K562 (cell line): ENCODE results near the gene EPN2. TPM values are rescaled to one million over a fixed set of nuclear protein-coding genes. Genes with fewer than 3 reads are reported as not detected.

ENCODE experiments used
- NFIX ChIP-seq: fragments of 250-450 bp; sonication (Bioruptor Pico); IDR thresholded peaks from 2 replicates; pipeline ENCODE4 v1.4.0; 2020; ENCODE audit warnings: low read depth, mild to moderate bottlenecking, moderate library complexity
- NR2C2 ChIP-seq, 2 experiments: fragments of 200-800 bp in 1 of 2; sonication (Bioruptor generic) in 1 of 2; sonication (generic) in 1 of 2; formaldehyde crosslinking in 1 of 2; IDR thresholded peaks; 2 replicates each; pipeline versions ENCODE4 v1.6.1 to v1.8.0; 2016 to 2022; ENCODE audit warnings: mild to moderate bottlenecking in 1 of 2, missing compliant biosample characterization in 1 of 2, missing genetic modification characterization in 1 of 2, missing genetic modification reagents in 1 of 2
- VEZF1 ChIP-seq: fragments of 200-800 bp; sonication (Bioruptor generic); IDR thresholded peaks from 2 replicates; pipeline ENCODE4 v1.6.1; 2017; ENCODE audit warnings: missing genetic modification characterization, missing compliant biosample characterization
- ZFX ChIP-seq: sonication (generic); formaldehyde crosslinking; IDR thresholded peaks from 2 replicates; pipeline ENCODE4 v1.8.0; 2022; ENCODE audit warnings: mild to moderate bottlenecking, missing genetic modification reagents, moderate library complexity
- ZNF143 ChIP-seq: sonication (generic); formaldehyde crosslinking; IDR thresholded peaks from 2 replicates; pipeline ENCODE4 v1.9.0; 2022; ENCODE audit warnings: mild to moderate bottlenecking, missing genetic modification reagents
- ZNF407 ChIP-seq: fragments of 450-650 bp; IDR thresholded peaks from 2 replicates; pipeline ENCODE4 v1.6.1; 2016; ENCODE audit warnings: low read depth
- polyA plus RNA-seq, 8 experiments: library from polyadenylated mRNA; depleted of rRNA in 4 of 8; stranded (reverse) in 5 of 8; unstranded in 3 of 8; fragments of >200 nt; fragmentation: Nextera tagmentation in 2 of 8; fragmentation: Illumina TruSeq in 1 of 8; extraction: Ambion mirVana in 2 of 8; extraction: Trizol in 1 of 8; gene quantifications; 2 replicates each; pipeline versions ENCODE4 v1.2.1 to v1.2.3, GENCODE V29; 2011 to 2014; ENCODE audit warnings: inconsistent platforms in 1 of 8, missing spikeins in 1 of 8
- total RNA-seq, 7 experiments: library from RNA; depleted of rRNA in 6 of 7; stranded (reverse); fragments of >200 nt in 6 of 7; fragmentation: Illumina TruSeq in 2 of 7; extraction: Trizol in 2 of 7; gene quantifications; 2 replicates each; pipeline versions ENCODE4 v1.2.1 to v1.2.3, GENCODE V29; 2011 to 2021; ENCODE audit warnings: low replicate concordance in 1 of 7
- TF ChIP-seq, protein P1 (sequence below): sonication (generic); formaldehyde crosslinking; IDR thresholded peaks from 2 replicates; pipeline ENCODE4 v1.8.1; 2023; ENCODE audit warnings: mild to moderate bottlenecking, missing genetic modification reagents
- TF ChIP-seq, protein P2 (sequence below): sonication (generic); formaldehyde crosslinking; IDR thresholded peaks from 2 replicates; pipeline ENCODE4 v1.8.0; 2022; ENCODE audit warnings: mild to moderate bottlenecking, missing genetic modification reagents

EPN2 gene
- total and polyA plus RNA-seq, 9 of the 15 experiments (the other 6 are each of a cell fraction or from before 2014, with no cell fraction given), result 1.0 to 12.9 (median 8.9) TPM

DNA sequence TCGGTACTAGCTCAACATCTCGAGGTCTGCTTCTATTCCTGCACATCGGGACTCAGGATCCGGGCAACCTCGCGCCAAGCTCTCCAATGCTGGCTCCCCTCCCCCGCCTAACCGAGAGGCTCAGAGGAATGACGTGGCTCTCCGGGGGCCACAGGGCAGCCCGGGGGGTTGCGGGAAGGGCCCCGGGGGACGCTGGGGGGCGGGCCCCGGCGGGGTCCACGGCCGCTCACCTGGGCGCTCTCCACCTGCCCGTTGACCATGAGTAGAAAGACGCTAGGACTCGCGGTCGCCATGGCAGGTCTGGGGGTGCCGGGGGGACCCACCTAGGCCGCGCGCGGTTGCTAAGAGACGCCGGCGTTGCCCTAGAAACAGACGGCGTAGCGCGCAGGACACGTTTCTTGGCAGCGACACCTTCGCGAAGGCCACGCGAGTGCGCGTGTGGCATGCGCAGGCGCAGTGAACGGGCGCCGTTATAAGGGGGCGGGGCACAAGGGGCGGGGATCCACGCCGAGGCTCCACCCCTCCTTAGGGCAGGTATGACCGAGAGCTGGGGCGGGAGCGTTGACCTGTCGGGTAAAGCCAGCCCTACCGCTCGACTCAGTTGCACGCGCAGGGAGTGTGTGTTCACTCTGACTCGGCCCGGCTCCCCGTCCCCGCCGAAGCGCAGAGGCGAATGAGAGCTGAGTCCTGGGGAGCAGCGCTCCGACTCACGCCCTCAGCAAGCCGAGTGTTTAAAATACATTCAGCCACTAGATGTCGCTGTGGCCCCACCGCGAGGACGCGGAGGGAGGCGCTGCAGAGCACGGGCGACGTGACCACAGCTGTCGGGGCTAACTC is 125.3 kb downstream of the EPN2 start, which contains the start of gene B9D1 (continued):
- TF ChIP-seq ZNF407 (peak; percentile 92), VEZF1 (peak; percentile 75), ZNF143 (CRISPR knock-in tag) (no peak), NFIX (CRISPR knock-in tag) (no peak), ZFX (CRISPR knock-in tag) (peak; percentile 57), NR2C2 (CRISPR knock-in tag; IDR thresholded peaks at IDR 0.05) (no peak), NR2C2 (tag; IDR thresholded peaks at IDR 0.05) (peak; percentile 51; the same call in 1 of the 2 replicates)
- TF ChIP-seq, protein P1, sequence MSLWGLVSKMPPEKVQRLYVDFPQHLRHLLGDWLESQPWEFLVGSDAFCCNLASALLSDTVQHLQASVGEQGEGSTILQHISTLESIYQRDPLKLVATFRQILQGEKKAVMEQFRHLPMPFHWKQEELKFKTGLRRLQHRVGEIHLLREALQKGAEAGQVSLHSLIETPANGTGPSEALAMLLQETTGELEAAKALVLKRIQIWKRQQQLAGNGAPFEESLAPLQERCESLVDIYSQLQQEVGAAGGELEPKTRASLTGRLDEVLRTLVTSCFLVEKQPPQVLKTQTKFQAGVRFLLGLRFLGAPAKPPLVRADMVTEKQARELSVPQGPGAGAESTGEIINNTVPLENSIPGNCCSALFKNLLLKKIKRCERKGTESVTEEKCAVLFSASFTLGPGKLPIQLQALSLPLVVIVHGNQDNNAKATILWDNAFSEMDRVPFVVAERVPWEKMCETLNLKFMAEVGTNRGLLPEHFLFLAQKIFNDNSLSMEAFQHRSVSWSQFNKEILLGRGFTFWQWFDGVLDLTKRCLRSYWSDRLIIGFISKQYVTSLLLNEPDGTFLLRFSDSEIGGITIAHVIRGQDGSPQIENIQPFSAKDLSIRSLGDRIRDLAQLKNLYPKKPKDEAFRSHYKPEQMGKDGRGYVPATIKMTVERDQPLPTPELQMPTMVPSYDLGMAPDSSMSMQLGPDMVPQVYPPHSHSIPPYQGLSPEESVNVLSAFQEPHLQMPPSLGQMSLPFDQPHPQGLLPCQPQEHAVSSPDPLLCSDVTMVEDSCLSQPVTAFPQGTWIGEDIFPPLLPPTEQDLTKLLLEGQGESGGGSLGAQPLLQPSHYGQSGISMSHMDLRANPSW, result no peak
- TF ChIP-seq, protein P2, sequence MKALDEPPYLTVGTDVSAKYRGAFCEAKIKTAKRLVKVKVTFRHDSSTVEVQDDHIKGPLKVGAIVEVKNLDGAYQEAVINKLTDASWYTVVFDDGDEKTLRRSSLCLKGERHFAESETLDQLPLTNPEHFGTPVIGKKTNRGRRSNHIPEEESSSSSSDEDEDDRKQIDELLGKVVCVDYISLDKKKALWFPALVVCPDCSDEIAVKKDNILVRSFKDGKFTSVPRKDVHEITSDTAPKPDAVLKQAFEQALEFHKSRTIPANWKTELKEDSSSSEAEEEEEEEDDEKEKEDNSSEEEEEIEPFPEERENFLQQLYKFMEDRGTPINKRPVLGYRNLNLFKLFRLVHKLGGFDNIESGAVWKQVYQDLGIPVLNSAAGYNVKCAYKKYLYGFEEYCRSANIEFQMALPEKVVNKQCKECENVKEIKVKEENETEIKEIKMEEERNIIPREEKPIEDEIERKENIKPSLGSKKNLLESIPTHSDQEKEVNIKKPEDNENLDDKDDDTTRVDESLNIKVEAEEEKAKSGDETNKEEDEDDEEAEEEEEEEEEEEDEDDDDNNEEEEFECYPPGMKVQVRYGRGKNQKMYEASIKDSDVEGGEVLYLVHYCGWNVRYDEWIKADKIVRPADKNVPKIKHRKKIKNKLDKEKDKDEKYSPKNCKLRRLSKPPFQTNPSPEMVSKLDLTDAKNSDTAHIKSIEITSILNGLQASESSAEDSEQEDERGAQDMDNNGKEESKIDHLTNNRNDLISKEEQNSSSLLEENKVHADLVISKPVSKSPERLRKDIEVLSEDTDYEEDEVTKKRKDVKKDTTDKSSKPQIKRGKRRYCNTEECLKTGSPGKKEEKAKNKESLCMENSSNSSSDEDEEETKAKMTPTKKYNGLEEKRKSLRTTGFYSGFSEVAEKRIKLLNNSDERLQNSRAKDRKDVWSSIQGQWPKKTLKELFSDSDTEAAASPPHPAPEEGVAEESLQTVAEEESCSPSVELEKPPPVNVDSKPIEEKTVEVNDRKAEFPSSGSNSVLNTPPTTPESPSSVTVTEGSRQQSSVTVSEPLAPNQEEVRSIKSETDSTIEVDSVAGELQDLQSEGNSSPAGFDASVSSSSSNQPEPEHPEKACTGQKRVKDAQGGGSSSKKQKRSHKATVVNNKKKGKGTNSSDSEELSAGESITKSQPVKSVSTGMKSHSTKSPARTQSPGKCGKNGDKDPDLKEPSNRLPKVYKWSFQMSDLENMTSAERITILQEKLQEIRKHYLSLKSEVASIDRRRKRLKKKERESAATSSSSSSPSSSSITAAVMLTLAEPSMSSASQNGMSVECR (CRISPR knock-in tag), result peak; percentile 71
